ENCODE data around the gene RGS7BP. TPM values are rescaled to one million over a fixed set of nuclear protein-coding genes. Genes with fewer than 3 reads are reported as not detected.
A peak's percentile ranks its signal among the peaks of the same experiment; 100 is the strongest.

The RGS7BP gene
- total RNA-seq, 1 experiment from 2014 or later, result 5.1 TPM

- no peak overlapping the region for H3K27ac Mint-ChIP-seq
- H3K4me3 Mint-ChIP-seq, result no peak overlapping the region
- peaks cover 23% of the 10 kb centered on the region for H3K4me1 Mint-ChIP-seq
- ChIA-PET CTCF (interaction anchor here (0.6 to 4.9 kb wide), 28 partner anchors 9 to 443 kb away, joined by 3 to 42 read pairs (median 4); partner anchors contain the start of gene RGS7BP), POLR2A (interaction anchor here (1.0 to 1.3 kb wide), 2 partner anchors 17 to 89 kb away, joined by 4 to 5 read pairs; partner anchors contain the start of gene RGS7BP)
- DNase-seq (ENCODE audit: low spot score) (peak; percentile 52), ATAC-seq (peak; percentile 90)
- H3K9me3 Mint-ChIP-seq, result no peaks in the 10 kb centered on the region
- TF ChIP-seq SOX15 (CRISPR knock-in tag; IDR thresholded peaks at IDR 0.05), result no peak
- peak; percentile 60; the same call in 1 of the 2 replicates for TF ChIP-seq ZNF121 (CRISPR knock-in tag; IDR thresholded peaks at IDR 0.05)
- no peaks in the 10 kb centered on the region for H3K36me3 Mint-ChIP-seq
- H3K27me3 Mint-ChIP-seq (ENCODE audit: low read depth), result no peaks in the 10 kb centered on the region
These were observed 89.4 kb downstream of the RGS7BP start for GRCh38 chr5:64595031-64595855.

- Mint-ChIP-seq H3K4me3 (no peak overlapping the region), H3K27me3 (ENCODE audit: low read depth) (no peaks in the 10 kb centered on the region), H3K4me1 (peaks cover 4% of the 10 kb centered on the region; the same call in 1 of the 2 replicates), H3K9me3 (no peaks in the 10 kb centered on the region), H3K27ac (no peak overlapping the region), H3K36me3 (no peaks in the 10 kb centered on the region)
- DNase-seq (ENCODE audit: low spot score), result no peak
- POLR2A ChIA-PET, result no interaction called here
- TF ChIP-seq AR (CRISPR knock-in tag; IDR thresholded peaks at IDR 0.05) (no peak), AFF4 (CRISPR knock-in tag; IDR thresholded peaks at IDR 0.05; ENCODE audit: borderline replicate concordance) (no peak), GRHL2 (CRISPR knock-in tag; IDR thresholded peaks at IDR 0.05; ENCODE audit: insufficient replicate concordance, severe bottlenecking) (no peak), ESRRA (CRISPR knock-in tag; IDR thresholded peaks at IDR 0.05; ENCODE audit: borderline replicate concordance) (no peak), CBFB (CRISPR knock-in tag; IDR thresholded peaks at IDR 0.05; ENCODE audit: low read depth) (no peak), ZNF423 (CRISPR knock-in tag; IDR thresholded peaks at IDR 0.05) (no peak), MAX (CRISPR knock-in tag; IDR thresholded peaks at IDR 0.05) (no peak)
- no peak for ATAC-seq
- CTCF ChIA-PET, result no interaction called here
These were observed 93.4 kb downstream of the RGS7BP start for GRCh38 chr5:64599226-64599625.

GRCh38 chr5:64603676-64604075 lies 97.9 kb downstream of the RGS7BP start:
- ATAC-seq (no peak), DNase-seq (ENCODE audit: low spot score) (no peak)
- H3K4me1 Mint-ChIP-seq, result no peaks in the 10 kb centered on the region
- H3K9me3 Mint-ChIP-seq, result no peaks in the 10 kb centered on the region
- H3K4me3 Mint-ChIP-seq, result no peak overlapping the region
- POLR2A ChIA-PET, result no interaction called here
- H3K36me3 Mint-ChIP-seq, result no peaks in the 10 kb centered on the region
- no peak overlapping the region for H3K27ac Mint-ChIP-seq
- no peaks in the 10 kb centered on the region for H3K27me3 Mint-ChIP-seq (ENCODE audit: low read depth)
- CTCF ChIA-PET, result interaction anchor here (1.0 to 1.1 kb wide), 2 partner anchors 8 to 9 kb away, joined by 4 to 6 read pairs; no protein-coding TSS in a partner anchor
- TF ChIP-seq ZNF396 (CRISPR knock-in tag; IDR thresholded peaks at IDR 0.05; ENCODE audit: borderline replicate concordance), result no peak
- TF ChIP-seq ESRRA (CRISPR knock-in tag; IDR thresholded peaks at IDR 0.05; ENCODE audit: borderline replicate concordance), result no peak
- TF ChIP-seq ZNF263 (CRISPR knock-in tag; IDR thresholded peaks at IDR 0.05; ENCODE audit: low read depth), result no peak
- TF ChIP-seq HMGXB4 (CRISPR knock-in tag; IDR thresholded peaks at IDR 0.05), result no peak
- TF ChIP-seq GABPB1 (CRISPR knock-in tag; IDR thresholded peaks at IDR 0.05), result no peak
- TF ChIP-seq NR2C2 (CRISPR knock-in tag; IDR thresholded peaks at IDR 0.05), result no peak
- TF ChIP-seq MYBL2 (CRISPR knock-in tag; IDR thresholded peaks at IDR 0.05), result no peak
- no peak for TF ChIP-seq GTF2I (CRISPR knock-in tag; conservative IDR thresholded peaks at IDR 0.05)
- no peak for TF ChIP-seq CBFB (CRISPR knock-in tag; IDR thresholded peaks at IDR 0.05; ENCODE audit: low read depth)
- TF ChIP-seq NFE2L1 (CRISPR knock-in tag; IDR thresholded peaks at IDR 0.05), result no peak
- TF ChIP-seq ZNF232 (CRISPR knock-in tag; IDR thresholded peaks at IDR 0.05), result no peak
- no peak for TF ChIP-seq SOX15 (CRISPR knock-in tag; IDR thresholded peaks at IDR 0.05)
- no peak for TF ChIP-seq MAX (CRISPR knock-in tag; IDR thresholded peaks at IDR 0.05)
- TF ChIP-seq AR (CRISPR knock-in tag; IDR thresholded peaks at IDR 0.05), result no peak

Measured in WTC11 (cell line).